AG04450 (cell line): Measurements from ENCODE around the gene SLITRK4. TPM values are rescaled to one million over a fixed set of nuclear protein-coding genes. Genes with fewer than 3 reads are reported as not detected.

Experiments used
- CTCF ChIA-PET: fragments of 300-600, 350-600 bp; formaldehyde crosslinking; extraction: SDS; loops from one replicate; lab custom pipeline; 2022; ENCODE audit warnings: antibody characterized with exemption, inconsistent platforms; lab: Charles Lee
- POLR2A ChIA-PET: fragments of 350-600 bp; formaldehyde crosslinking; extraction: SDS; loops from one replicate; lab custom pipeline; 2021; ENCODE audit warnings: antibody characterized with exemption, inconsistent platforms; lab: Yijun Ruan, JAX
- DNase-seq: peaks from one replicate; pipeline ENCODE4 v3.0.0-alpha.2; 2011; ENCODE audit warnings: low read depth, low spot score
- H3K27ac ChIP-seq: one replicate; pipeline ENCODE4 v1.5.1; 2012; ENCODE audit warnings: low read depth, low read length, control low read depth
- H3K27me3 ChIP-seq: one replicate; pipeline ENCODE4 v1.6.0; 2012; ENCODE audit warnings: low read length; ENCODE audit not compliant: control insufficient read depth, insufficient read depth
- H3K4me3 ChIP-seq: 2 replicates; pipeline ENCODE4 v1.5.1; 2011; ENCODE audit warnings: mild to moderate bottlenecking, low read depth, low read length, control low read depth
- H3K9me3 ChIP-seq: 2 replicates; pipeline ENCODE4 v1.5.1; 2012; ENCODE audit warnings: low read length; ENCODE audit not compliant: control insufficient read depth, insufficient read depth
- CTCF ChIP-seq: IDR thresholded peaks from 2 replicates; pipeline ENCODE4 v1.5.1; 2011; ENCODE audit warnings: low read depth, low read length, control low read depth, inconsistent platforms
- polyA plus RNA-seq: library from polyadenylated mRNA; depleted of rRNA; stranded (reverse); fragments of >200 nt; gene quantifications from 2 replicates; pipeline ENCODE4 v1.2.3, GENCODE V29; 2011

Gene SLITRK4
- polyA plus RNA-seq, 1 experiment: not detected

GRCh38 chrX:143664302-143664701 lies 28.4 kb upstream of the SLITRK4 start:
- Histone ChIP-seq H3K9me3 (no peaks in the 10 kb centered on the region), H3K27me3 (no peaks in the 10 kb centered on the region), H3K4me3 (no peak overlapping the region), H3K27ac (no peak overlapping the region)
- ChIA-PET CTCF (no interaction called here), POLR2A (no interaction called here)
- no peak for DNase-seq
- no peak for TF ChIP-seq CTCF

GRCh38 chrX:143663755-143664154 lies 27.9 kb upstream of the SLITRK4 start:
- Histone ChIP-seq H3K4me3 (no peak overlapping the region), H3K27ac (no peak overlapping the region), H3K27me3 (no peaks in the 10 kb centered on the region), H3K9me3 (no peaks in the 10 kb centered on the region)
- POLR2A ChIA-PET: no interaction called here
- CTCF ChIA-PET: no interaction called here
- no peak for TF ChIP-seq CTCF
- no peak for DNase-seq

GRCh38 chrX:143661286-143661685 lies 25.4 kb upstream of the SLITRK4 start:
- ChIA-PET POLR2A (no interaction called here), CTCF (no interaction called here)
- Histone ChIP-seq H3K9me3 (no peaks in the 10 kb centered on the region), H3K4me3 (no peak overlapping the region), H3K27me3 (no peaks in the 10 kb centered on the region), H3K27ac (no peak overlapping the region)
- no peak for TF ChIP-seq CTCF
- no peak for DNase-seq

GRCh38 chrX:143648705-143649104 lies 12.8 kb upstream of the SLITRK4 start:
- ChIA-PET CTCF (no interaction called here), POLR2A (no interaction called here)
- H3K27me3 ChIP-seq: no peaks in the 10 kb centered on the region
- TF ChIP-seq CTCF: no peak
- DNase-seq: no peak
- H3K9me3 ChIP-seq: no peaks in the 10 kb centered on the region
- no peak overlapping the region for H3K27ac ChIP-seq
- no peak overlapping the region for H3K4me3 ChIP-seq

GRCh38 chrX:143642426-143642825 lies 6.5 kb upstream of the SLITRK4 start:
- H3K9me3 ChIP-seq: no peaks in the 10 kb centered on the region
- TF ChIP-seq CTCF: no peak
- no peak overlapping the region for H3K4me3 ChIP-seq
- H3K27me3 ChIP-seq: no peaks in the 10 kb centered on the region
- DNase-seq: no peak
- POLR2A ChIA-PET: no interaction called here
- no peak overlapping the region for H3K27ac ChIP-seq
- CTCF ChIA-PET: no interaction called here
